Caco-2 (cell line): ENCODE results near the gene CCRL2. TPM values are rescaled to one million over a fixed set of nuclear protein-coding genes. Genes with fewer than 3 reads are reported as not detected.

Experiments used
- BruUV-seq: library from RNA; stranded (reverse); fragments of 400-500 nt; replicated peaks from 2 replicates; lab custom pipeline; 2021; lab: Mats Ljungman, UMichigan
- CTCF ChIA-PET: fragments of 300-600 bp; sonication (Branson Sonifier 250); formaldehyde crosslinking; loops from one replicate; lab custom pipeline; 2022; ENCODE audit warnings: antibody characterized with exemption; lab: Charles Lee
- POLR2A ChIA-PET: fragments of 300-600 bp; sonication (Branson Sonifier 250); formaldehyde crosslinking; loops from one replicate; lab custom pipeline; 2022; ENCODE audit warnings: antibody characterized with exemption; lab: Charles Lee
- DNase-seq, 2 experiments: peaks; one replicate each; pipeline versions ENCODE4 v3.0.0 to v3.0.0-alpha.2; 2020 to 2022
- H3K27me3 ChIP-seq: replicated peaks from 2 replicates; pipeline ENCODE4 v1.6.0; 2011; ENCODE audit warnings: low read length; ENCODE audit not compliant: control insufficient read depth, insufficient read depth
- H3K36me3 ChIP-seq: 2 replicates; pipeline ENCODE4 v1.5.1; 2011; ENCODE audit warnings: low read length; ENCODE audit not compliant: control insufficient read depth, insufficient read depth
- H3K4me1 ChIP-seq: fragments of 250-450 bp; sonication (Bioruptor Pico); 2 replicates; pipeline ENCODE4 v1.5.1; 2020; ENCODE audit warnings: mild to moderate bottlenecking
- H3K4me3 ChIP-seq: 2 replicates; pipeline ENCODE4 v1.5.1; 2011; ENCODE audit warnings: low read depth, mild to moderate bottlenecking, control low read depth, low read length
- H3K9me3 ChIP-seq: fragments of 250-450 bp; sonication (Bioruptor Pico); 2 replicates; pipeline ENCODE4 v1.5.1; 2020; ENCODE audit warnings: mild to moderate bottlenecking, moderate library complexity
- H3K27ac Mint-ChIP-seq: one replicate; pipeline ENCODE4 v1.8.0; 2022; ENCODE audit warnings: mixed read lengths; ENCODE audit not compliant: unreplicated experiment
- H3K27me3 Mint-ChIP-seq: one replicate; pipeline ENCODE4 v1.8.0; 2022; ENCODE audit warnings: mixed read lengths; ENCODE audit not compliant: insufficient read depth, unreplicated experiment
- H3K36me3 Mint-ChIP-seq: one replicate; pipeline ENCODE4 v1.8.0; 2022; ENCODE audit warnings: mild to moderate bottlenecking, mixed read lengths; ENCODE audit not compliant: insufficient read depth, unreplicated experiment
- H3K4me1 Mint-ChIP-seq: one replicate; pipeline ENCODE4 v1.8.0; 2022; ENCODE audit warnings: low read depth, mixed read lengths; ENCODE audit not compliant: unreplicated experiment
- H3K4me3 Mint-ChIP-seq: one replicate; pipeline ENCODE4 v1.8.0; 2022; ENCODE audit warnings: mild to moderate bottlenecking, moderate library complexity, mixed read lengths; ENCODE audit not compliant: unreplicated experiment
- H3K9me3 Mint-ChIP-seq: one replicate; pipeline ENCODE4 v1.8.0; 2022; ENCODE audit warnings: mixed read lengths; ENCODE audit not compliant: unreplicated experiment
- CTCF ChIP-seq, 2 experiments: fragments of 200-600 bp in 1 of 2; IDR thresholded peaks; 1 replicate in 1 of 2; 2 replicates in 1 of 2; pipeline versions ENCODE4 v1.5.1 to v1.8.0; 2011 to 2022; ENCODE audit warnings: antibody characterized with exemption in 1 of 2, control low read depth in 1 of 2, inconsistent platforms in 1 of 2, low read depth in 1 of 2, low read length in 1 of 2, mild to moderate bottlenecking in 1 of 2, moderate library complexity in 1 of 2; ENCODE audit not compliant: insufficient read depth in 1 of 2, severe bottlenecking in 1 of 2, unreplicated experiment in 1 of 2
- intact Hi-C: fragments of 100-400 bp; cut with micrococcal nuclease; formaldehyde crosslinking; loops from one replicate; pipeline ENCODE4 v1.10.0; 2022; ENCODE audit not compliant: unreplicated experiment
- total RNA-seq: library from RNA; stranded (reverse); gene quantifications from 2 replicates; pipeline ENCODE4 v1.2.3, GENCODE V29; 2022

Gene CCRL2
- total RNA-seq, 1 experiment from 2014 or later: 1.0 TPM

DNA sequence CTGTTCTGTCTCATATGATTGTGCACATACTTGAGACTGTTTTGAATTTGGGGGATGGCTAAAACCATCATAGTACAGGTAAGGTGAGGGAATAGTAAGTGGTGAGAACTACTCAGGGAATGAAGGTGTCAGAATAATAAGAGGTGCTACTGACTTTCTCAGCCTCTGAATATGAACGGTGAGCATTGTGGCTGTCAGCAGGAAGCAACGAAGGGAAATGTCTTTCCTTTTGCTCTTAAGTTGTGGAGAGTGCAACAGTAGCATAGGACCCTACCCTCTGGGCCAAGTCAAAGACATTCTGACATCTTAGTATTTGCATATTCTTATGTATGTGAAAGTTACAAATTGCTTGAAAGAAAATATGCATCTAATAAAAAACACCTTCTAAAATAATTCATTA, 31.2 kb upstream of the CCRL2 start:
- Mint-ChIP-seq H3K4me3 (no peak overlapping the region), H3K36me3 (no peaks in the 10 kb centered on the region), H3K4me1 (peaks cover 10% of the 10 kb centered on the region), H3K9me3 (no peaks in the 10 kb centered on the region), H3K27me3 (peaks cover 6% of the 10 kb centered on the region), H3K27ac (no peak overlapping the region)
- Histone ChIP-seq H3K4me3 (no peak overlapping the region), H3K27me3 (no peaks in the 10 kb centered on the region), H3K9me3 (no peaks in the 10 kb centered on the region), H3K36me3 (no peaks in the 10 kb centered on the region), H3K4me1 (peaks cover 10% of the 10 kb centered on the region; the same call in 1 of the 2 replicates)
- BruUV-seq: no TSS peak
- ChIA-PET POLR2A (no interaction called here), CTCF (no interaction called here)
- TF ChIP-seq CTCF (IDR thresholded peaks at IDR 0.05; ENCODE audit: insufficient read depth in 1 of 2, low read depth in 1 of 2, low read length in 1 of 2, severe bottlenecking in 1 of 2, unreplicated experiment in 1 of 2): no peak
- intact Hi-C loops: loop anchor here (5.0 kb wide), 1 partner anchor 99 kb away; no protein-coding TSS in a partner anchor
- no peak for DNase-seq

DNA sequence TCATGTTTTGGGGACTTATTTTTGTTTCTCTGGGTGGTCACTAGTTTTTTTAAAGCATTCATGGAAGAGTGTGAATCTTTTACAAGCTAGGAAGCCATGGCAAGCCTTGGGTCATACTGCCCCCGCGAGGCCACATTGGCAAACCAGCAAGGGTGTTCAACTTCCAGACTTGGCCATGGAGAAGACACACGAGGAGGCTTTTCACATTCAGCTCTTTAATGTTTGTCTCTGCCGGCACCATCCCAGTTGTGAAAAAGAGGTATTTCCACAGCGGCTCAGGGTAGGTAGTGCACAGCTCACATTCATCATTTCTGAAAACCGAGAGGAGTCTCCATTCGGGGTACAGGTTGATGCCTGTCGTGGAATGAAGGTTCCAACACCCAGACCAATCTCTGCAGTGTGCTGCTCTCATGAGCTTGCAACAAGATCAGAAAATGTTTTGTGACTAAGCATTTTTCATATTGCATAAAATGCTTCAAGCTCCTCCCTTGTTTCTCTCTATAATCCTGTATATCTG, 28.6 kb upstream of the CCRL2 start:
- Histone ChIP-seq H3K27me3 (no peaks in the 10 kb centered on the region), H3K4me3 (no peak overlapping the region), H3K36me3 (no peaks in the 10 kb centered on the region), H3K9me3 (no peaks in the 10 kb centered on the region), H3K4me1 (no peaks in the 10 kb centered on the region)
- no TSS peak for BruUV-seq
- intact Hi-C loops: loop anchor here (1.0 to 5.0 kb wide), 2 partner anchors 101 to 436 kb away; no protein-coding TSS in a partner anchor
- Mint-ChIP-seq H3K27me3 (peaks cover 6% of the 10 kb centered on the region), H3K27ac (no peak overlapping the region), H3K4me3 (no peak overlapping the region), H3K4me1 (peaks cover 3% of the 10 kb centered on the region), H3K36me3 (no peaks in the 10 kb centered on the region), H3K9me3 (no peaks in the 10 kb centered on the region)
- CTCF ChIA-PET: interaction anchor here (0.6 to 1.2 kb wide), 7 partner anchors 10 to 294 kb away, joined by 3 to 5 read pairs (median 3); partner anchors contain the start of gene CCR1
- peak; percentile 66 to 76 for DNase-seq
- POLR2A ChIA-PET: no interaction called here
- peak; percentile 56 to 83 for TF ChIP-seq CTCF (IDR thresholded peaks at IDR 0.05; ENCODE audit: insufficient read depth in 1 of 2, low read depth in 1 of 2, low read length in 1 of 2, severe bottlenecking in 1 of 2, unreplicated experiment in 1 of 2)

GRCh38 chr3:46380471-46381221, 26.4 kb upstream of the CCRL2 start:
- ChIA-PET CTCF (no interaction called here), POLR2A (no interaction called here)
- intact Hi-C loops: no loop called here
- Mint-ChIP-seq H3K4me3 (no peak overlapping the region), H3K27ac (no peak overlapping the region), H3K4me1 (no peaks in the 10 kb centered on the region), H3K36me3 (no peaks in the 10 kb centered on the region), H3K27me3 (no peaks in the 10 kb centered on the region), H3K9me3 (no peaks in the 10 kb centered on the region)
- H3K4me3 ChIP-seq: no peak overlapping the region
- no peaks in the 10 kb centered on the region for H3K9me3 ChIP-seq
- no TSS peak for BruUV-seq
- no peaks in the 10 kb centered on the region for H3K27me3 ChIP-seq
- no peaks in the 10 kb centered on the region for H3K36me3 ChIP-seq
- no peak for TF ChIP-seq CTCF (IDR thresholded peaks at IDR 0.05; ENCODE audit: insufficient read depth in 1 of 2, low read depth in 1 of 2, low read length in 1 of 2, severe bottlenecking in 1 of 2, unreplicated experiment in 1 of 2)
- no peak for DNase-seq
- no peaks in the 10 kb centered on the region for H3K4me1 ChIP-seq
